SK-N-SH (cell line): ENCODE results near the gene SLC22A4. TPM values are rescaled to one million over a fixed set of nuclear protein-coding genes. Genes with fewer than 3 reads are reported as not detected.

ENCODE experiments used
- CTCF ChIA-PET: fragments of 300-600, 350-600 bp; formaldehyde crosslinking; extraction: SDS; loops from one replicate; lab custom pipeline; 2021; lab: Yijun Ruan, JAX
- POLR2A ChIA-PET: fragments of 350-600 bp; sonication (Branson Sonifier 250); formaldehyde crosslinking; extraction: SDS; loops from one replicate; lab custom pipeline; 2020; ENCODE audit warnings: antibody characterized with exemption, inconsistent platforms; lab: Yijun Ruan, JAX
- DNase-seq: peaks from one replicate; pipeline ENCODE4 v3.0.0; 2012
- H2AFZ ChIP-seq: fragments of 200-600 bp; sonication (generic); 2 replicates; pipeline ENCODE4 v1.8.1; 2016; ENCODE audit warnings: antibody characterized with exemption, mild to moderate bottlenecking, low read depth
- H3F3A ChIP-seq: fragments of 200-600 bp; sonication (generic); replicated peaks from 2 replicates; pipeline ENCODE3; 2016; ENCODE audit warnings: antibody characterized with exemption, mild to moderate bottlenecking; ENCODE audit not compliant: insufficient read depth
- H3K27ac ChIP-seq, 2 experiments: fragments of 200-500 bp in 1 of 2; fragments of 200-600 bp in 1 of 2; sonication (Bioruptor generic) in 1 of 2; sonication (generic), shearing (Covaris generic) in 1 of 2; 2 replicates each; pipeline versions ENCODE4 v1.5.1 to v1.6.1; 2014 to 2016; ENCODE audit warnings: low read depth in 2 of 2, inconsistent platforms in 1 of 2, low read length in 1 of 2, mild to moderate bottlenecking in 1 of 2, mixed read lengths in 1 of 2
- H3K27me3 ChIP-seq: fragments of 200-600 bp; sonication (generic), shearing (Covaris generic); 2 replicates; pipeline ENCODE4 v1.6.1; 2016; ENCODE audit warnings: mixed run types; ENCODE audit not compliant: insufficient read depth
- H3K36me3 ChIP-seq, 2 experiments: fragments of 200-500 bp in 1 of 2; fragments of 200-600 bp in 1 of 2; sonication (Bioruptor generic) in 1 of 2; sonication (generic) in 1 of 2; replicated peaks in 1 of 2; 2 replicates each; pipeline versions ENCODE3 to v1.5.1; 2014 to 2016; ENCODE audit warnings: low read length in 1 of 2, mild to moderate bottlenecking in 1 of 2; ENCODE audit not compliant: insufficient read depth in 2 of 2, control insufficient read depth in 1 of 2
- H3K4me1 ChIP-seq, 2 experiments: fragments of 200-500 bp in 1 of 2; fragments of 200-600 bp in 1 of 2; sonication (Bioruptor generic) in 1 of 2; sonication (generic), shearing (Covaris generic) in 1 of 2; 2 replicates each; pipeline versions ENCODE4 v1.5.1 to v1.6.1; 2014 to 2016; ENCODE audit warnings: low read depth in 1 of 2, low read length in 1 of 2, mixed run types in 1 of 2; ENCODE audit not compliant: insufficient read depth in 2 of 2, control insufficient read depth in 1 of 2
- H3K4me2 ChIP-seq: fragments of 200-600 bp; sonication (generic), shearing (Covaris generic); 2 replicates; pipeline ENCODE4 v1.6.1; 2017; ENCODE audit warnings: mixed run types
- H3K4me3 ChIP-seq, 2 experiments: fragments of 200-500 bp in 1 of 2; fragments of 200-600 bp in 1 of 2; sonication (Bioruptor generic) in 1 of 2; sonication (generic), shearing (Covaris generic) in 1 of 2; 2 replicates each; pipeline versions ENCODE4 v1.5.1 to v1.8.1; 2014 to 2016; ENCODE audit warnings: low read depth in 2 of 2, inconsistent platforms in 1 of 2, low read length in 1 of 2, mild to moderate bottlenecking in 1 of 2, mixed read lengths in 1 of 2, moderate library complexity in 1 of 2
- H3K79me2 ChIP-seq: fragments of 200-600 bp; sonication (generic); 2 replicates; pipeline ENCODE4 v1.8.1; 2017; ENCODE audit warnings: mild to moderate bottlenecking; ENCODE audit not compliant: insufficient read depth
- H3K9ac ChIP-seq: fragments of 200-600 bp; sonication (generic); 2 replicates; pipeline ENCODE4 v1.6.1; 2017; ENCODE audit warnings: mixed run types
- H3K9me2 ChIP-seq: fragments of 200-600 bp; sonication (generic); 2 replicates; pipeline ENCODE4 v1.6.1; 2017; ENCODE audit warnings: mixed run types
- H3K9me3 ChIP-seq: fragments of 200-600 bp; sonication (generic); 2 replicates; pipeline ENCODE4 v1.6.1; 2017; ENCODE audit warnings: mixed run types, mild to moderate bottlenecking, moderate library complexity
- H4K20me1 ChIP-seq: fragments of 200-600 bp; sonication (generic); 2 replicates; pipeline ENCODE4 v1.6.1; 2017; ENCODE audit warnings: mild to moderate bottlenecking, mixed run types; ENCODE audit not compliant: insufficient read depth
- CTCF ChIP-seq: fragments of 200-600 bp; sonication (generic); IDR thresholded peaks from 2 replicates; pipeline ENCODE4 v1.6.1; 2017; ENCODE audit warnings: antibody characterized with exemption, mild to moderate bottlenecking, moderate library complexity
- ELF1 ChIP-seq: IDR thresholded peaks from 2 replicates; pipeline ENCODE4 v1.4.0; 2012
- FOSL2 ChIP-seq: IDR thresholded peaks from 2 replicates; pipeline ENCODE4 v1.4.0; 2012; ENCODE audit warnings: low read depth, mild to moderate bottlenecking, moderate library complexity, borderline replicate concordance
- FOXJ3 ChIP-seq: sonication (generic); formaldehyde crosslinking; IDR thresholded peaks from 2 replicates; pipeline ENCODE4 v1.5.1; 2020; ENCODE audit warnings: mild to moderate bottlenecking, missing genetic modification reagents
- GATA2 ChIP-seq: sonication (generic); formaldehyde crosslinking; IDR thresholded peaks from 2 replicates; pipeline ENCODE4 v1.5.0; 2020; ENCODE audit warnings: mild to moderate bottlenecking, missing genetic modification reagents
- IRF3 ChIP-seq: fragments of 150-350 bp; IDR thresholded peaks from 2 replicates; pipeline ENCODE4 v1.6.1; 2016; ENCODE audit warnings: mild to moderate bottlenecking, low read depth, low read length
- JUND ChIP-seq: IDR thresholded peaks from 2 replicates; pipeline ENCODE4 v1.4.0; 2012
- MEF2A ChIP-seq: IDR thresholded peaks from 2 replicates; pipeline ENCODE4 v1.4.0; 2012; ENCODE audit warnings: low read depth, borderline replicate concordance
- MXI1 ChIP-seq: IDR thresholded peaks from 2 replicates; pipeline ENCODE4 v1.6.1; 2012; ENCODE audit warnings: mild to moderate bottlenecking, low read depth, low read length, improper control_type of control experiment
- NRF1 ChIP-seq: IDR thresholded peaks from 2 replicates; pipeline ENCODE4 v1.6.1; 2012; ENCODE audit warnings: low read depth, mild to moderate bottlenecking, low read length
- POLR2AphosphoS5 ChIP-seq: IDR thresholded peaks from 2 replicates; pipeline ENCODE4 v1.6.1; 2012; ENCODE audit warnings: low read depth, low read length
- RCOR1 ChIP-seq: fragments of 150-350 bp; IDR thresholded peaks from 2 replicates; pipeline ENCODE4 v1.6.1; 2017; ENCODE audit warnings: antibody characterized with exemption, low read length
- RFX5 ChIP-seq: IDR thresholded peaks from 2 replicates; pipeline ENCODE4 v1.6.1; 2012; ENCODE audit warnings: mild to moderate bottlenecking, improper control_type of control experiment, low read length
- SIN3A ChIP-seq: IDR thresholded peaks from 2 replicates; pipeline ENCODE4 v1.6.1; 2012; ENCODE audit warnings: low read depth, mild to moderate bottlenecking, low read length, moderate library complexity, borderline replicate concordance
- SMC3 ChIP-seq: IDR thresholded peaks from 2 replicates; pipeline ENCODE4 v1.6.1; 2012; ENCODE audit warnings: low read depth, low read length, improper control_type of control experiment
- TAF1 ChIP-seq: IDR thresholded peaks from 2 replicates; pipeline ENCODE4 v1.6.1; 2012; ENCODE audit warnings: low read depth, mild to moderate bottlenecking, low read length, moderate library complexity, borderline replicate concordance
- USF1 ChIP-seq: IDR thresholded peaks from 2 replicates; pipeline ENCODE4 v1.4.0; 2012; ENCODE audit warnings: low read depth, borderline replicate concordance
- YY1 ChIP-seq: IDR thresholded peaks from 2 replicates; pipeline ENCODE4 v1.4.0; 2012; ENCODE audit warnings: low read depth, mild to moderate bottlenecking
- WGBS: methylation state at CpG from one replicate; pipeline ENCODE4 v1.1.6; 2017; ENCODE audit warnings: low lambda C conversion rate; 5-methylcytosine and 5-hydroxymethylcytosine counted together
- polyA plus RNA-seq, 3 experiments: library from polyadenylated mRNA; depleted of rRNA; stranded (reverse); fragments of >200 nt; gene quantifications; 2 replicates each; pipeline ENCODE4 v1.2.3, GENCODE V29; 2012
- TF ChIP-seq, protein P1 (sequence below): IDR thresholded peaks from 2 replicates; pipeline ENCODE4; 2012

SLC22A4 gene
- polyA plus RNA-seq, 1 of the 3 experiments (the other 2 are of a cell fraction): 3.3 TPM

DNA sequence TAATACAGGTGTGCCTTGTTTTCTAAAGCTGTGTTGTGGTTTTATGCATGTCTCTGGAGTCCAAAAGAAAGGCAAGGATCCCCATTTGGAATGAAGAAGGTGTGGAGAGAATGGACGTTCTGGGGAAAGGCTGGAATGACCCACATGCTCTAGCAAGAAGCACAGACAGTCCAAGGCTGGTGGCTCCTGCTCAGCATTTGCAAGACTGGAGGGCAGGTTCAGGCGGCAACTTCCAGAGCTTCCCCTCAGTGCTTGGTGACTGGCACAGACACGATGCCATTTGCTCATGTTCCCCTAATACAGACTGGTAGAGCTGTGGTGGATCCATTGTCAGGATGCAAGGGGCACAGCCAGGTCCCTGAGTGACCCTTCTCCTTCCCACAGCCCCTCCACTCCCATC lies 8.2 kb downstream of the SLC22A4 start:
- no peaks in the 10 kb centered on the region for H3F3A ChIP-seq
- peaks cover 0 to 4% of the 10 kb centered on the region in 2 experiments for H3K36me3 ChIP-seq
- H4K20me1 ChIP-seq: no peaks in the 10 kb centered on the region
- DNase-seq: no peak
- 56% methylated on average over 3 of the region's 3 CpGs for WGBS
- ChIA-PET POLR2A (no interaction called here), CTCF (interaction anchor here (0.6 to 0.7 kb wide), 2 partner anchors 64 to 766 kb away, joined by 3 to 4 read pairs; no protein-coding TSS in a partner anchor)
- no peaks in the 10 kb centered on the region for H3K9me3 ChIP-seq
- H3K27me3 ChIP-seq: no peaks in the 10 kb centered on the region
- H3K4me1 ChIP-seq: peaks cover 0 to 9% of the 10 kb centered on the region in 2 experiments; a peak in 1 of 4 replicates
- H2AFZ ChIP-seq: no peak overlapping the region
- H3K4me3 ChIP-seq: no peak overlapping the region
- no peak overlapping the region for H3K9ac ChIP-seq
- H3K27ac ChIP-seq: no peak overlapping the region
- H3K4me2 ChIP-seq: no peak overlapping the region
- TF ChIP-seq GATA2 (CRISPR knock-in tag) (no peak), YY1 (no peak), SMC3 (no peak), JUND (no peak), CTCF (no peak), POLR2AphosphoS5 (no peak)
- TF ChIP-seq, protein P1, sequence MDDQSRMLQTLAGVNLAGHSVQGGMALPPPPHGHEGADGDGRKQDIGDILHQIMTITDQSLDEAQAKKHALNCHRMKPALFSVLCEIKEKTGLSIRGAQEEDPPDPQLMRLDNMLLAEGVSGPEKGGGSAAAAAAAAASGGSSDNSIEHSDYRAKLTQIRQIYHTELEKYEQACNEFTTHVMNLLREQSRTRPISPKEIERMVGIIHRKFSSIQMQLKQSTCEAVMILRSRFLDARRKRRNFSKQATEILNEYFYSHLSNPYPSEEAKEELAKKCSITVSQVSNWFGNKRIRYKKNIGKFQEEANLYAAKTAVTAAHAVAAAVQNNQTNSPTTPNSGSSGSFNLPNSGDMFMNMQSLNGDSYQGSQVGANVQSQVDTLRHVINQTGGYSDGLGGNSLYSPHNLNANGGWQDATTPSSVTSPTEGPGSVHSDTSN: no peak
- H3K79me2 ChIP-seq: peaks cover 13% of the 10 kb centered on the region
- no peaks in the 10 kb centered on the region for H3K9me2 ChIP-seq

DNA sequence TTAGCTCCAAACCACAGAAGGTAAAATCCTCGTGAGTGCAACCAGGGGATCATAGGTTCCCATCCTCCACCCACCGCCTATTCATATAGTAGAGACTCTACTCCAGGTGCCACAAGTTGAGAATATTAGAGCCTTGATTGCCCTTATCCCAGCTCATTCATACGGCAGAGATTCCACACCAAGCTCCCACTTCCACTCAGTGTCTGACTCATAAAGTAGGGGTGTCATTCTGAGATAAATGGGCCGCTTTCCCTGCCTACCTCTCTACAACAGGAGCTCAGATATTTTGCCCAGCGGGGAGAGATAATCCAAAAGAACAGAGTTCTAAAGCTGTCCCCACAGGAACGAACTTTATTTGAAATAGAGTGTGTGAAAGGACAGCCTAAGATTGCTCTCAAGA lies 9.4 kb downstream of the SLC22A4 start:
- H3K27me3 ChIP-seq: no peaks in the 10 kb centered on the region
- H3K36me3 ChIP-seq: peaks cover 0 to 4% of the 10 kb centered on the region in 2 experiments
- POLR2A ChIA-PET: interaction anchor here (1.9 kb wide), 1 partner anchor 10 kb away, joined by 8 read pairs; the partner anchor contains the start of gene SLC22A4
- TF ChIP-seq RCOR1 (no peak), IRF3 (no peak), FOXJ3 (CRISPR knock-in tag) (no peak), CTCF (no peak), SIN3A (no peak), MEF2A (no peak), USF1 (no peak), MXI1 (no peak), TAF1 (no peak), GATA2 (CRISPR knock-in tag) (no peak), FOSL2 (no peak), POLR2AphosphoS5 (no peak), YY1 (no peak), RFX5 (no peak), NRF1 (no peak), SMC3 (no peak), ELF1 (no peak)
- CTCF ChIA-PET: interaction anchor here (0.8 to 1.8 kb wide), 2 partner anchors 31 to 197 kb away, joined by 3 to 6 read pairs; no protein-coding TSS in a partner anchor
- H3K9me2 ChIP-seq: no peaks in the 10 kb centered on the region
- H3K9ac ChIP-seq: no peak overlapping the region
- H2AFZ ChIP-seq: no peak overlapping the region
- no peaks in the 10 kb centered on the region for H3K9me3 ChIP-seq
- WGBS: 94% methylated on average over 6 of the region's 6 CpGs
- peaks cover 5% of the 10 kb centered on the region; the same call in 1 of the 2 replicates for H3K79me2 ChIP-seq
- H3K4me2 ChIP-seq: no peak overlapping the region
- H3K27ac ChIP-seq: no peak overlapping the region
- H3K4me1 ChIP-seq: peaks cover 0 to 9% of the 10 kb centered on the region in 2 experiments; a peak in 1 of 4 replicates
- no peak overlapping the region for H3K4me3 ChIP-seq
- no peaks in the 10 kb centered on the region for H4K20me1 ChIP-seq
- no peaks in the 10 kb centered on the region for H3F3A ChIP-seq
- DNase-seq: no peak
